NCI-H2029 (cell line): ENCODE data around the gene TTC23L.
A peak's percentile ranks its signal among the peaks of the same experiment; 100 is the strongest.

ENCODE experiments used
- DNase-seq: peaks from one replicate; lab custom pipeline; 2025; lab: John Stamatoyannopoulos, UW

TTC23L gene

DNA sequence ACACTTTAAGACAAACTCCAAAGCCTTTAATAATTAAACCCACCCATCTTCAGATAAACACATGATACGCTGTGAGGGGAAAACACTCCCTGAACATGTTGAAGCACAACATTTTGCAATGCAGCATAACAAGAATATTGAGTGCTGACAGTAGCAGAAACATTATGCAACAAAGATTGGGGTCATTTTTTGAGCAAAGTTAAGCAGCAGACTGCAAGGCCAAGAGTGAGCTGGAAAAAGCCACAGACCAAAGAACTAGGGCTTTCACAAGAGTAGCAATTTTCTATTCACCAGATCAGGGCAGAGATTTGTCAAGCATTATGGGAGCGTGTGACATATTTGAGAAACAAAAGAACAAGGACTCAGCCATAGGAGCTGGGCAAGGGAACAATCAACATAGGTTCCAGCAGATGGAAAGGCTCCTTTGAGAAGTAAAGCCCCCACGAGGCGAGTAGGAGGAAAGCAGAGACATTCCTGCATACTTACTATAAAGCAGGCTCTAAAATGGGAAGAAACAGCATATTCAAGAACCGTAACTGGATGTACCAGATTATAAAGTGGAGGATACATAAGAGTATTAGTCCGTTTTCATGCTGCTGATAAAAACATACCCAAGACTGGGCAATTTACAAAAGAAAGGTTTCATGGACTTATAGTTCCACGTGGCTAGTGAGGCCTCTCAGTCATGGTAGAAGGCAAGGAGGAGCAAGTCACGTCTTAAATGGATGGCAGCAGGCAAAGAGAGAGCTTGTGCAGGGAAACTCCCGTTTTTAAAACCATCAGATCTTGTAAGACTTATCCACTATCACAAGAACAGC lies 4.8 kb upstream of the TTC23L start:
- DNase-seq = no peak

DNA sequence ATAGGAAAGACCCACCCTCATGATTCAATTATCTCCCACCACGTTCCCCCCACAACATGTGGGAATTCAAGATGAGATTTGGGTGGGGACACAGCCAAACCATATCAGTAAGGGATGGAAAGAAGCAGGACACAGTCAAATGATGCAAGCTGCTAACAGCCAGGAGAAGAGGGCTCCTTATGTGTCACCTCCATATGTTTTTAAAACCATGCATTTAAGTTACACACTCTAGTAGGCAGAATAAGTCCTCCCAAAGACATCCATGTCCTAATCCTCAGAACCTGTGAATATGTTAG lies 4.2 kb upstream of the TTC23L start:
- no peak for DNase-seq

DNA sequence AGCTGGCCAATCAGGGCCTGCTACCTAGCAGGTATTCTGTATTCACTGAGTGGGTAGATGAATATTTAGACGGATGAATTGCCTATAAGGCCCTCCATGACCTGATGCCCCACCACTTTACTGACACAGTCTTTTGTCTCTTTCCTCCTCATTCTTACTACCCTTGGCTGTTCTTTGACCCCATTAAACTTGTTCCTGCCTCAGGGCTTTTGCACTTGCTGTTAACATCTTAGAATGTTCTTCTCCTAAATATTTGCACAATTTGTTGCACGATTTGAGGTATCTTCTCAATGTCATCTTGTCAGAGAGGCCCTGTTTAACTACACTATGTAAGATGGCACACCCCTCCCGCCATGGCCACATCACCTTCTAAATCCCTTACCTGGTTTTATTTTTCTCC lies 3.3 kb upstream of the TTC23L start:
- DNase-seq = no peak

DNA sequence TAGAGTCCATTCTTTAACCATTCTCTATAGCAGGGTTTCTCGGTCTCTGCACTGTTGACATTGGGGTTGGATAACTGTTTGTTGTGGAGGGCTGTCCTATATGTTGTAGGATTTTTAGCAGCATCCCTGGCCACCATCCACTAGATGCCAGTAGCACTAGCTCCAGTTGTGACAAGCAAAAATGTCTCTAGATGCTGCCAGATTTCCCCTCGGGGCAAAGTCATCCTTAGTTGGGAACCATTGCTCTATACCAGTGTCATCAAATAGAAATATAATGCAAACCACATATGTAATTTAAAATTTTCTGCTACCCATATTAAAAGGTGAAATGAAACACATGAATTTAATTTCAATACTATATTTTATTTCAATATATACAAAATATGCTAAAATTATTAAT lies 2.9 kb downstream of the TTC23L start:
- DNase-seq = no peak

DNA sequence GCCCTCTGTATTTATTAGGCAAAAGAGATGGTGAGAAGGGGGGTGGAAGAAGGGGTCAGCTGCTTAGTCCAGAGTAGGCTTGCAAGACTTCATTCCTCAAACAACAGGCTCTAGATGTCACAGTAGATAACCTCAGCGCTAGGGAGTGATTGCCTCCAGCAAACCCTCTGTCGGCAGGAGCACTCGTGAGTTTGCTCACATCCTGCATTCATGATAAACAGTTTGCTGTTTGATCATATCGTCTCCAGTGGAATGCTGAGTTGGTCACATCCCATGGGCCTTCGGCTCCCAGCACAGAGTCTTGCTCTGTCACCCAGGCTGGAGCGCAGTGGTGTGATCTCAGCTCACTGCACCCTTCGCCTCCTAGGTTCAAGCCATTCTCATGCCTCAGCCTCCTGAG lies 3.6 kb downstream of the TTC23L start:
- no peak for DNase-seq

DNA sequence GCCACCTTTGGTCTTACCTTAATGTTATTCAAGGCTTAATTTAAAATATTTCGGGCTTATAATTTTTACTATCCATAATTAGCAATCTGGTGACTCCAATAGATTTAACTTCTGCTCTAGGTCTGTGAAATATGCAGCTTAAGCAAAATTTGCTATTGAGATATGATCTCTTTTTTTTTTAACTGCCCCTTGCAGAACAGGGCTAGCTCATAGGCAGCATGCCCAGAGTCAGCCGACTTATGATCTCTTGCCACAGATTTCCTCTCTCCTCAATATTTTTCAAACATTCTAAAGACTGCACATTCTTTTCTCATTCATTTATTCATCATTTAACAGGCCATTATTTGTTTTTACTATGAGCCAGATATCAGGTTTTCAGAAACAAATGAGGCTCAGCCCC lies 4.5 kb downstream of the TTC23L start:
- no peak for DNase-seq

DNA sequence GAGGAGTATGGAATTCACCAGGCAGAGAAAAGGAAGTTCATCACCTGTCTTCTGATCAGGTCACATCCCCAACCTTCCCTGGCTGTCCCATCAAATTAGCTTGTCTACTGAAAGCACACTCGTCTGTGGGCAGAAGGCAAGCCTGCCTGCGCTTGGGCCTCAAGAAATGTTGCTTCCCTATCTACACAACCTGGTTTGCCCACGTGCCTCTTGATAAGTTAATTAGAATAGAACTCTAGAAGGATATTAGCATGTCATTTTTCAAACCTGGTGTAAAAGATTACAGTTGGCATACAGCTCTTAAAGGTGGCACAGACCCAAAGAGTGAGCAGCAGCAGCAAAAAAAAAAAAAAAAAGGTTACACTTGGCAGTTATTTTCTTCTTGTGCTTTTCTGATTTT lies 5.1 kb downstream of the TTC23L start:
- DNase-seq = no peak

DNA sequence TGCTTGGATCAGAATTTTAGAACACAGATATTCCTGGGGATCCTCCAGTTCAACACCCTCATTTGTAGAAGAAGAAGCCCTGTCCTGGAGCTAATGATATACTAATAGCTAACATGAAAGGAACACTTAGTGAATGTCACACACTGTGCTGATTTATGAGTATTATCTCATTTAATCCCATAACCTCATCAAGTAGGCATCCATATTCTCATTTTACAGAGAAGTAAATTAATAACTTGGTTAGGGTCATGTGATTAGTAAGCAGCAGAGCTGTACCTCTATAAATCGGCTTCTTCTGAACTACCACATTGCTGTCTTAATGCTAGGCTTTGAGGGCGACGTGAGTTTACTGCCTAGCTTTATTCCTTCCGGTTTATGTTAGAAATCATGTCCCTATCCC lies 6.0 kb downstream of the TTC23L start:
- no peak for DNase-seq

DNA sequence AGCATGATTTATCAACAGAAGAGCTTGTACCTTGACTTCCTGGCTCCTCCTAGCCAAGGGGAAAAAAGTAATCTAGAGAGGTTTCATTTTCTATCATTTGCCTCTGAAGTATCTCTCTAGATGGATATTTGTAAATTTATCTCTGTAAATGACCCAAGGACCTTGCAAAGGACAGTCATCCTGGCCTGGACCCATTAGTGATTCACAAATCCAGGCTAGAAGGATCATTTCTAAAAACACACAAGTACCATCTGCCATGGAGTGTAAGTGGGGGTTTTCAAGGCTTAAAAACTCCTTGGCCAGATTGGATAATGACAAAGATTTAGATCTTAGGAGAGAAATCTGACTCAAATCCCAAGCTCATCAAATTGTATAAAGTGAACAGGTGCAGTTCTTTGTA lies 8.1 kb downstream of the TTC23L start:
- DNase-seq = no peak

DNA sequence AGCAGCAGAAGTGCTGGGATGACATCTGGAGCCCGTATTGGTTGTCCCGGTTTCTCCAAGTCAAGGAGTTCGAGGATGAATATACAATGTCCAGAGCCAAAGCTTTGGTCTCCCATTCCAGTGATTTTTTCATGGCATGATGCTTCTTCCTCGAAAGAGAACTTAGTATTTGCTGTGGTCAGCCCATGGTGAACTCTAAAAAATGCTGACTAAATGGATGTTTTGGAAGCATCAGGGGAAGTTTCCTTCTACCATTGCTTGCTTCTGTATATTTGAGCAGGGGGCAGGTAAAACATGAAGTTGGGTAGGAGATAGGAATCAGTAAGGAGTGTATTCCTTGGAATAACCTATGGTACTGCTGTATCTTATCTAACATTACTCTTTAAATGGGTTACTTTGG lies 8.6 kb downstream of the TTC23L start:
- DNase-seq = no peak

DNA sequence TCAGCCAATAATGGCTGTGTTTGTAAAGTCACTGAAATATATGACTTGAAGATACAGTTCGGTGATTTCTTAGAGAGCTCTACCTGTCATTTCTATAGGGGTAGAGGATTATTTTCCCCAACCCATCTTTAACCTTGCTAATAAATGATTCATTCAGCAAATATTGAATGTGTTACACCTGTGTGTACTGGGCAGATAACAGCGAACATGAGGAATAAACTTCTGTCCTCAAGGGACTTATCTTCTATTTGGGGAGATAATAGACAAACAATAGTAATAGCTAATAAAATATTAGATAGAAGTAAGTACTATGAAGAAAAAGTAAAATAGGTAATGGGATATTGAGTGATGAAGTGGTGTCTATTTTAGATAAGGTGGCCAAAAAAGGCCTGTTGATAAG lies 9.3 kb downstream of the TTC23L start:
- DNase-seq = no peak

DNA sequence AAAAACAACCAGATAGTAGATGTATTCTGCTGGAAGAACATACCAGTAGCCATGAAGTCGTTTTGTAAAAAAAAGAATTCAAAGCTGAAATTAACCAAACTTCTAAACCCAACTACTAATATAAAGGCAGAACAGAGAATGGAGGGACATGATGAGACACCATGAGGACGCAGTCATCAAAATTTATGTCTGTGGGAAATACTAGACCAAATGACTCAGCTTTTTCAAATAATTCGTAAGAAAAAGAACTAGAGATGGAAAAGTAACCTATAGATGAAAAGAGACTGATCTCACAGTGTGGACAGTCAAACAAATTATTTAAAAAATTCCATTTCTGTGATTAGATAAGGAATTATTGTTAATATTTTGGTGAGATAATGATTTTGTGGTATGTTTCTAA lies 10.3 kb downstream of the TTC23L start:
- DNase-seq = no peak

DNA sequence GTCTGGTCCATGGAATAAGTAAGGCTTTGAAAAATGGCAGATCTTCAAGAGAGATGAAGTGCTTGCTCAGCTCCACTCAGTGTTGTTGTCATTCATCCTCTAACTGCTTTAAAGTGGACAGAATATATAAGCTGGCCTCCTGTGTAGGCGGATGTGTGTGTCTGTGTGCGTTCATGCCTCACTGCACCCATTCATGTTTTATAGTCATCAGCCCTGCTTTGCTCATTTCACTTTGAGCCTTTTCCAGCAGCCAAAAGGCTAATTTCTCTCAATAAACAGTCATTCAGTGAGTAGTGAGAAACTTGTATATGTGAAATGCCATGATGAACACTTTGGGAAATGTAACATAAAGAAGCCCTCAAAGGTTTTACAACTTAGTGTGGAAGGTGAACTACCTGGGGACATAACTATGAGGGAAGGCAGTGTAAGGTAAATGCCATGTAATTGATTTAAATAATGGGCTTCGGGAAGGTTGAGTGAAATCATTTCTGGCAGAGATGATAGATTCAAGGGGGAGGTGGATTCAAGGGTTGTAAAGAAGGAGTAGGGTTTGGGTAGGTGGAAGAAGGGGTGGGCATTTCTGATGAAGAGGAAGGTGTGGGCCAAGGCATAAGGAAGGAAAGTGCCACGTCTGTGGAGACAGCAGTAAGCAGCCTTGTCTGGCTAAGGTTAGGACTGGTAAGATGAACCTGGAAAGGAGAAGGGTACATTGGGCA lies 15.7 kb downstream of the TTC23L start:
- peak; percentile 89 for DNase-seq

DNA sequence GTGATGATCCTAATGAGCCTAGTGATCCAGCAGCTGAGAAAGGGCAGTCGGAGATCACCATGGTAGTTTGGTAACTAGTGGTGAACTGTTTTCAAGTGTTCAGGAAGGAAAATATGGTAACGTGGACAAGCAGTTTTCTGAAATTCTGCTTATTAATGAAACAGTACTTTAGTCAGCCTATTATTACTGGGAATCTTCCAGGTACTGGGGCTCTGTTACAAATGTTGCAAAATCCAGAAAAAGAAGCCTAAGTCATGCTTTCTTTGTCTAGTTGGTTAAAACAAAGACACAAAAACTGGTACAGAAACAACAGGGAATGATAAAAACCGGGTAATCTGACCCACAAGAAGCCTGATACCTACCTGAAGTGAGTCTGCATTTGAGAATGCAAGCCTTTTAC lies 18.2 kb downstream of the TTC23L start:
- DNase-seq = no peak

DNA sequence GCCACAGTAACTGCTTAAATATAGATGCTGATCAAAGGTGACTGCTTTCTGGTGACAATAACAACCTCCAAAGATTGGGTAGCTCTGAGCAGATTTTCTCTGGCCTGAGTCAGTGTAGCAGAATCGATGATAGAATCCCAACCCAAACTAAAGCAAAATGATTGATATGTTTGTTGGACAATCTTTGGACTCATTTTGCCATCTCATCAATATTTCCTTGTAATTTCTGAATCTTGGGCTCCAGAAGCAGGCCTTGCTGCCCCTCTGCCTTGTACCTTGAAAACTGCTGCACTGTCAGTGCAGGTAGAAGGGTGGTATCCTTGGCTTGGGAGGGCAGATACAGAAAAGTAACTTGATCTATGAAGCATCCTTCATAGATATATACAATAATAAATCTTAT lies 18.9 kb downstream of the TTC23L start:
- DNase-seq = no peak

DNA sequence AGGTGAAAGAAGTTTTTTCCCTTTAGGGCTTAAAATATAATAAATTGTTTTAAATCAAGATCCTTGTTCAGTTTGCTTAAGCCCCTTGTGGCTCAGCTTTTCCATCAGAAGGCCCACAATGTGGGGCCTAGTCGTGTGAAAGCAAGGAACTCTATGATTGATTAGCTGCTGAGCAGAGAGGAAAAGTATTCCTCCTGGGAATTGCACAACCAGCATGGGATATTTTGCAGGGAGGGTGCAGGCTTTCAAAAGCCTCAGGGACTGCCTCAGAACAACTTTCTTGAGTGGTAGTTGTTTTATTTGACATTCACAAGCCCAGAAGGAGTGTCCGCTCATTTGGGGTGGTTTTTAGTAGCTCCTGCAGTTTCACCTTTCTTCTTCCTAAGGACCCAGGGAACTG lies 19.8 kb downstream of the TTC23L start:
- no peak for DNase-seq

DNA sequence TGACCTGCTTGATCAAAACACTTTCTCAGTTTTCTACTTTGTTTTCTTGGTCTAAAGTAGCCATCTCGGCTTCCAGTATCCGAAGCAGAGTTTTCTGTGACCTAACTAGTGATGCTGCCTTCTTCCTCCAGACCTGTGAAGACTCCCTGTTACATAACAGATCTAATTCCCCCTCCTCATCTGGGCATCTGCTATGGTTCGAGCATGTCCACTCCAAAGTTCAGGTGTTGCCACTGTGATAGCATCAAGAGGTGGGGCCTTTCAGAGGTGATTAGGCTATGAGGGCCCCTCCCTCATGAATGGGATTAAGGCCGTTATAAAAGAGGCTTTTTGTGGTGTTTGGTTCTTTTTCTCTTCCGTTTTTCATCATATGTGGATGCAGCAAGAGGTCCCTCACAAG lies 20.3 kb downstream of the TTC23L start:
- no peak for DNase-seq

DNA sequence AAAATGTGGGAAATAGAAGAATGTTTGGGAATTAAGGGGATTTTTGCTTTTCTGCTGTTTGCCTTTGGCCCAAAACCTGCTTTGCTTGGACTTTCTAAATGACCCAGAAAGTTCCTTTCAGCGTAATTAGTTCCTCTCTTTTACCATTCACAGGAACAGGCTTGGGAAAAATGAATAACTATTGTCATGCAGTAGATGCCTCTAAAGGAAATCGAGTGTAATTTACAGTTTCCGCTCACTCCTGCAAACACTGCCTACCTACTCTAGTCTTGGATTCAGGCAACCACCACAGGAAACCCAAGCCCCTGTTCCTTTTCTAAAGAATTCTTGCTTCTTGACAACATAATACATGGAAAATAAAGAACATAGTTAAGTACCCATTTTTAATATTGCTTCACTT lies 25.0 kb downstream of the TTC23L start:
- no peak for DNase-seq

DNA sequence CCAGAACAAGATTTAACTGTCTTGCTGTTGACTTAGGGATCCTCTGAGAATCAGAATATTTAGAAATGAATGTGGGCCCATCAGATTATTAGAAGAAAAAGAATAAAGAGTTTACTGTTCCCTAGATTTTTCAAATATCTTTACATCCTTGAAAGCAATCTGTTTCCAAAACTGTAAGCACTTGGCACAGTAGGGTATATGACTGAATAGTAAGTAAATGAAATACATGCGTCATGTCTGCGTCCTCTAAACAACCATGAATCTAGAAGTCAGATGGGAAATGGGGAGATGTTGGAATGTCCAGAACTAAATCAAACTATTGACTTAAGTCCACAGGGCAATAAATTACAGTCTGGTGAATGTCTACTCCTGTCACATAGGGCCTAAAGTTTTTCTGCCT lies 26.1 kb downstream of the TTC23L start:
- DNase-seq = no peak

DNA sequence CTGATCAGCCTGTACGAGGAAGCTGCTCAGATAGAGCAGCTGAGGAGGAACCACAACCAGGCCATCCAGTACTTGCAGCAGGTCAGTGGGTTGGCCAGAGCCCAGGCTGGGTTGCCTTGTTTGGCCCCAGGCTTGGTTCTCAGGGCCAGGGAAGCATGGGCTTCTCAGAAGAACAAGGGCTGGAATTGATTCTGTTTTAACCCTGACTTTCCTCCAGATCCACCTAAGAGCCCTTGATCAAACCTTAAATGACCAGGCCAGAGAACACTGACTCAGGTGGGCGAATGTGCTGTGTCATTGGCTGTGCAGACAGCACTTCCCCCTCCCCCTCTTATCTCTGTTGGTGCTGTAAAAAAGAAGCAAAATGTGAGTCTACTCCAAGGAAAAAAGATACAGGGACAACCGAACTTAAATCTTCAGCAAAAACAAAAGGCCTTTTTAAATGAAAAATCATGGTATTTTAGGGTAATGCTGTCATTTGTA lies 28.1 kb downstream of the TTC23L start:
- no peak for DNase-seq

DNA sequence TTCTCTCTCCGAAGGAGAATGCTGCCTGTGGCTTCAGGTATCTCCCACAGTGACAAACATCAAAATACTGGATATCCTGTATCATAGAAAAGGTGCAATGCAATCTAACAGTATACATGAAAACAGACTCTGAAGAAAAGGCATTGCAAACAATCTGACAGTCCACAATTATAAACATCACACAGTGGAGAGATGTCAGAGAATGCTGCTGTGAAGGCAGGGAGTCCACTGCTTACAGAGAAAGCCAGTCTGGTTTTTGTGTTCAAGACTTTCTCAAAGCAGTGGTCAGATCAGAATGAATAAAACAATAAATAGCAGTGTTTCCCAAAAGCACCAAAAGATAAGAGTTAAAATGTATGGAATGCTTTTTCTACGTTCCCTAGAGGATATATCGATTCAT lies 28.7 kb downstream of the TTC23L start:
- no peak for DNase-seq

DNA sequence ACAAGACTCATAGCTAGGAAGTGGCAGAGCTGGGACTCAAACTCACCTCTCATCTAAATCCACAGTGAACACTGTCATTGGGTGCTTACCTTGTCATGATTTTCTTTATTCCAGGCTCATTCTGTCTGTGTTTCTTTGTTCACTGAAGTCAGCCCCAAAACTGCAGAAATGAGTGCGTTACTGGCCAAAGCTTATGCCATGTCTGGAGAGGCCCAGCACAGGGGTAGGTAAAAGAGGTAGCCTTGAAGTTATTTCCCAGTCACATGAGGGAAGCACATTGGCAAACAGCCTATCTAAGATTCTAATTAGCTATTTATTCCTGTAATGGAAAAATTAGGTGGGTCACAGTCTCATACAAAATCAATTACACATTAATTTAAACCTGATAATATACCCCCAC lies 29.8 kb downstream of the TTC23L start:
- DNase-seq = no peak

DNA sequence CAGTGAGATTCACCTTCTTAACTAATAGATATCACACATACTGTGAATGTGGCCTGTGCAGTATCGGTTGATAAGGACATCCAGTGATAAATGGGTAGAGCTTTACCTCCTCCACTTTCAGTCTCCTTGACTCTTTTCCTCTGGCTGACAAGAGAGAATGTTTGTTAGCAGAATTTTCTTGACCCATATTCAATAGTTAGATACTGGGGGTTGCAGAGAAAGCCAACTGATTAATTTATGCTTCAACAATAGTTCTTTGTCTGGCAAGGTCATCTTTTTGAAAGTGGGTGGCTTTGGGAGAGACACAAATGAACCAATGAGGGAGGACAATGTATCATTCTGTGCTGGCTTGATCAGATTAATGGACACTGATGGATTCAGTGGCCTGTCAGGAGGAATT lies 30.3 kb downstream of the TTC23L start:
- DNase-seq = no peak

DNA sequence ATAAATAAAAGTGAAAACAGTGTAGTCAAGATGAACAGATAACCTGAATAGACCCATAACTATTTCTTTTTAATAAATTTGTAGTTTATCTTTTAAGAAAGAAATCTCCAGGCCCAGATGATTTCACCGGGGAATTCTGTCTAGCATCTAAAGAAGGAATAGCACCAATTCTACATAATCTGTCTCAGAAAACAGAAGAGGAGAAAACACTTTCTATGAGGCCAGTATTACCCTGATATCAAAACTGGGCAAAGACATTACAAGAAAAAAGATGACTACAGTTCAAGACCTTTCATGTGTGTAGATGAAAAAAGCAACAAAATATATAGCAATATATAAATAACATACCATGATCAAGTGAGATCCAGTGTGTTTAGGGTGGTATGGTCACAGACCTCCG lies 31.4 kb downstream of the TTC23L start:
- no peak for DNase-seq
